ELR (cell line): Measurements from ENCODE around the gene PRKCE.

Experiments used
- DNase-seq: peaks from one replicate; pipeline ENCODE4 v3.0.0-alpha.2; 2015; ENCODE audit warnings: low read depth

The PRKCE gene

GRCh38 chr2:45860136-45861121 is 209.0 kb downstream of the PRKCE start:
- peak; percentile 26 for DNase-seq

- DNase-seq, result no peak
Measured at GRCh38 chr2:45862843-45863242, 211.4 kb downstream of the PRKCE start.

- no peak for DNase-seq
Measured at GRCh38 chr2:45864121-45864520, 212.6 kb downstream of the PRKCE start.

- no peak for DNase-seq
Measured at GRCh38 chr2:45867349-45867748, 215.9 kb downstream of the PRKCE start.

- no peak for DNase-seq
Measured at GRCh38 chr2:45867800-45868199, 216.3 kb downstream of the PRKCE start.

- peak; percentile 40 for DNase-seq
Measured at GRCh38 chr2:45869165-45869501, 217.7 kb downstream of the PRKCE start.

- DNase-seq, result no peak
Measured at GRCh38 chr2:45871025-45871424, 219.6 kb downstream of the PRKCE start.

GRCh38 chr2:45871541-45871940 is 220.1 kb downstream of the PRKCE start:
- DNase-seq, result no peak

- DNase-seq, result peak; percentile 31
Measured at GRCh38 chr2:45872211-45872610, 220.7 kb downstream of the PRKCE start.

GRCh38 chr2:45874344-45874743 is 222.9 kb downstream of the PRKCE start:
- no peak for DNase-seq

- no peak for DNase-seq
Measured at GRCh38 chr2:45876611-45877010, 225.1 kb downstream of the PRKCE start.

GRCh38 chr2:45879406-45879805 is 227.9 kb downstream of the PRKCE start:
- no peak for DNase-seq

GRCh38 chr2:45879936-45880335 is 228.5 kb downstream of the PRKCE start:
- no peak for DNase-seq

- no peak for DNase-seq
Measured at GRCh38 chr2:45881970-45882581, 230.6 kb downstream of the PRKCE start.

- DNase-seq, result no peak
Measured at GRCh38 chr2:45882707-45883602, 231.5 kb downstream of the PRKCE start.

- DNase-seq, result no peak
Measured at GRCh38 chr2:45883603-45884000, 232.1 kb downstream of the PRKCE start.

- no peak for DNase-seq
Measured at GRCh38 chr2:45884126-45884525, 232.7 kb downstream of the PRKCE start.

GRCh38 chr2:45885171-45885621 is 233.7 kb downstream of the PRKCE start:
- DNase-seq, result no peak

- no peak for DNase-seq
Measured at GRCh38 chr2:45886171-45886663, 234.7 kb downstream of the PRKCE start.

- DNase-seq, result peak; percentile 24
Measured at GRCh38 chr2:45888167-45888566, 236.7 kb downstream of the PRKCE start.

- DNase-seq, result no peak
Measured at GRCh38 chr2:45888641-45889040, 237.2 kb downstream of the PRKCE start.

- DNase-seq, result no peak
Measured at GRCh38 chr2:45889053-45889452, 237.6 kb downstream of the PRKCE start.
